ENCODE results near the gene SCYGR5.

Gene SCYGR5

GRCh38 chr2:227674485-227674884 lies 7.9 kb downstream of the SCYGR5 start:
- no peak for DNase-seq

- DNase-seq = no peak
Measured at GRCh38 chr2:227677928-227678327, 11.3 kb downstream of the SCYGR5 start.

GRCh38 chr2:227684258-227684657 lies 17.7 kb downstream of the SCYGR5 start:
- DNase-seq = no peak

GRCh38 chr2:227687189-227687588 lies 20.6 kb downstream of the SCYGR5 start:
- DNase-seq = no peak

- no peak for DNase-seq
Measured at GRCh38 chr2:227696990-227697679, 30.5 kb downstream of the SCYGR5 start.

GRCh38 chr2:227701556-227701955 lies 35.0 kb downstream of the SCYGR5 start:
- DNase-seq = no peak

GRCh38 chr2:227703280-227703732 lies 36.7 kb downstream of the SCYGR5 start:
- peak; percentile 2 for DNase-seq

- peak; percentile 72 for DNase-seq
Measured at GRCh38 chr2:227703961-227704360, 37.4 kb downstream of the SCYGR5 start.

- no peak for DNase-seq
Measured at GRCh38 chr2:227706859-227707258, 40.3 kb downstream of the SCYGR5 start.

- no peak for DNase-seq
Measured at GRCh38 chr2:227707390-227707789, 40.8 kb downstream of the SCYGR5 start.

- no peak for DNase-seq
Measured at GRCh38 chr2:227710986-227711385, 44.4 kb downstream of the SCYGR5 start.

GRCh38 chr2:227713291-227713690 lies 46.7 kb downstream of the SCYGR5 start:
- DNase-seq = no peak

- no peak for DNase-seq
Measured at GRCh38 chr2:227716501-227716900, 49.9 kb downstream of the SCYGR5 start.
